K562 (cell line): ENCODE measurements around the gene EIF5B.

Source experiments
- ARNT ChIP-seq, 2 experiments: fragments of 450-650 bp; IDR thresholded peaks; 2 replicates each; pipeline ENCODE4 v1.6.1; 2016; ENCODE audit warnings: mild to moderate bottlenecking in 1 of 2
- CREB5 ChIP-seq: fragments of 250-450 bp; sonication (Bioruptor Pico); IDR thresholded peaks from 2 replicates; pipeline ENCODE4 v1.5.0; 2020; ENCODE audit warnings: mild to moderate bottlenecking
- HMG20A ChIP-seq: fragments of 450-650 bp; formaldehyde crosslinking; conservative IDR thresholded peaks from 2 replicates; pipeline ENCODE4 v1.4.0; 2020; ENCODE audit warnings: mild to moderate bottlenecking, mixed read lengths
- MXI1 ChIP-seq: IDR thresholded peaks from 2 replicates; pipeline ENCODE4 v1.6.1; 2011; ENCODE audit warnings: low read depth, mild to moderate bottlenecking, improper control_type of control experiment, low read length
- POU5F1 ChIP-seq: fragments of 150-350 bp; IDR thresholded peaks from 2 replicates; pipeline ENCODE4 v1.6.1; 2014; ENCODE audit warnings: borderline replicate concordance, low read length, low read depth, mild to moderate bottlenecking; ENCODE audit not compliant: partially characterized antibody
- ZNF253 ChIP-seq: fragments of 250-450 bp; sonication (Bioruptor Pico); conservative IDR thresholded peaks from 2 replicates; pipeline ENCODE4 v1.6.1; 2021; ENCODE audit warnings: mild to moderate bottlenecking

GRCh38 chr2:99431587-99432275 lies 94.5 kb downstream of the EIF5B start:
- TF ChIP-seq ARNT (IDR thresholded peaks at IDR 0.05), result no peak
- TF ChIP-seq POU5F1, result no peak
- no peak for TF ChIP-seq HMG20A (CRISPR knock-in tag)
- no peak for TF ChIP-seq CREB5 (CRISPR knock-in tag)
- no peak for TF ChIP-seq ZNF253 (CRISPR knock-in tag)
- no peak for TF ChIP-seq MXI1
